ENCODE data around the gene ZNF45. TPM values are rescaled to one million over a fixed set of nuclear protein-coding genes. Genes with fewer than 3 reads are reported as not detected.
"Not testable (repeated sequence)": the region's sequence is repeated elsewhere in the genome, so short reads cannot be mapped to it uniquely, and the experiment has no call there.

The ZNF45 gene
- total and polyA plus RNA-seq, 7 experiments from 2014 or later: 8.4 to 28.5 (median 15.6) TPM

- Mint-ChIP-seq H3K4me3 (no peak overlapping the region), H3K36me3 (peaks cover 8 to 45% (median 32%) of the 10 kb centered on the region in 5 donors), H3K4me1 (no peaks in the 10 kb centered on the region), H3K27me3 (no peaks in the 10 kb centered on the region), H3K27ac (no peak overlapping the region), H3K9me3 (peaks cover 3 to 90% (median 58%) of the 10 kb centered on the region in 11 donors)
- intact Hi-C loops (cut with micrococcal nuclease): no loop called here
- ChIA-PET POLR2A (no interaction called here), CTCF (no interaction called here)
- peaks cover 0 to 67% (median 20%) of the 10 kb centered on the region in 3 experiments for H3K9me3 ChIP-seq (ENCODE audit: control insufficient read depth in 2 of 3, low read length in 3 of 3)
- ATAC-seq (no peak), DNase-seq (no peak)
- no peaks in the 10 kb centered on the region for H3K4me1 ChIP-seq (ENCODE audit: control insufficient read depth in 2 of 2, insufficient read depth in 2 of 2, low read length in 2 of 2)
- H3K36me3 ChIP-seq (ENCODE audit: control insufficient read depth in 2 of 3, insufficient read depth in 3 of 3, low read length in 3 of 3): no peaks in the 10 kb centered on the region
- no peaks in the 10 kb centered on the region for H3K27me3 ChIP-seq (ENCODE audit: control insufficient read depth in 2 of 2, insufficient read depth in 2 of 2, low read length in 2 of 2)
- H3K4me3 ChIP-seq (ENCODE audit: low read length): no peak overlapping the region
- H3K27ac ChIP-seq (ENCODE audit: low read depth, low read length): no peak overlapping the region
Observed at GRCh38 chr19:43872547-43873336, 62.3 kb downstream of the ZNF45 start.

GRCh38 chr19:43866923-43867322 is 68.2 kb downstream of the ZNF45 start:
- CTCF ChIA-PET; H3K4me1 ChIP-seq (ENCODE audit: control insufficient read depth in 2 of 2, insufficient read depth in 2 of 2, low read length in 2 of 2); H3K4me3 ChIP-seq (ENCODE audit: low read length); H3K27me3 ChIP-seq (ENCODE audit: control insufficient read depth in 2 of 2, insufficient read depth in 2 of 2, low read length in 2 of 2); H3K4me1 Mint-ChIP-seq; H3K27me3 Mint-ChIP-seq; H3K27ac Mint-ChIP-seq; ATAC-seq; H3K4me3 Mint-ChIP-seq; H3K27ac ChIP-seq (ENCODE audit: low read depth, low read length); H3K36me3 ChIP-seq (ENCODE audit: control insufficient read depth in 2 of 3, insufficient read depth in 3 of 3, low read length in 3 of 3); intact Hi-C loops (cut with micrococcal nuclease); POLR2A ChIA-PET; DNase-seq: not testable (repeated sequence)
- peaks cover 2 to 77% (median 42%) of the 10 kb centered on the region in 11 donors for H3K9me3 Mint-ChIP-seq
- H3K36me3 Mint-ChIP-seq: peaks cover 0 to 17% (median 5%) of the 10 kb centered on the region in 5 donors
- H3K9me3 ChIP-seq (ENCODE audit: control insufficient read depth in 2 of 3, low read length in 3 of 3): peaks cover 0 to 52% (median 0%) of the 10 kb centered on the region in 3 experiments

Other genes with a start within 250 kb of the ZNF45 start
- gene IRGC, start 219.2 kb downstream of the ZNF45 start, total RNA-seq: not detected
- not detected for gene IRGC, start 219.2 kb downstream of the ZNF45 start, polyA plus RNA-seq
- gene SMG9, start 180.3 kb downstream of the ZNF45 start, total RNA-seq: 10 to 100 TPM; 48.5 to 75.9 (median 53.9) TPM
- gene SMG9, start 180.3 kb downstream of the ZNF45 start, polyA plus RNA-seq: 1 to 10 TPM; 7.9 to 9.8 TPM
- 10 to 100 TPM; 12.8 to 53.4 (median 18.8) TPM for gene KCNN4, start 154.3 kb downstream of the ZNF45 start, total RNA-seq
- gene KCNN4, start 154.3 kb downstream of the ZNF45 start, polyA plus RNA-seq: 10 to 100 TPM in 1 of 2 donors, 1 to 10 TPM in 1; 8.1 to 16.0 TPM
- gene LYPD5, start 132.8 kb downstream of the ZNF45 start, total RNA-seq: under 1 TPM in 4 of 5 experiments, not detected in 1; 0.19 to 0.89 (median 0.61) TPM
- under 1 TPM; 0.28 to 0.34 TPM for gene LYPD5, start 132.8 kb downstream of the ZNF45 start, polyA plus RNA-seq
- gene ZNF283, start 108.0 kb downstream of the ZNF45 start, total RNA-seq: 10 to 100 TPM in 2 of 5 experiments, 1 to 10 TPM in 3; 4.3 to 24.4 (median 7.7) TPM
- 1 to 10 TPM; 2.2 to 3.7 TPM for gene ZNF283, start 108.0 kb downstream of the ZNF45 start, polyA plus RNA-seq
- 1 to 10 TPM in 4 of 5 experiments, under 1 TPM in 1; 0.47 to 4.7 (median 1.9) TPM for gene ZNF404, start 51.3 kb downstream of the ZNF45 start, total RNA-seq
- gene ZNF404, start 51.3 kb downstream of the ZNF45 start, polyA plus RNA-seq: 1 to 10 TPM; 2.1 to 3.9 TPM
- gene ZNF221, start 15.9 kb upstream of the ZNF45 start, total RNA-seq: 1 to 10 TPM in 3 of 5 experiments, under 1 TPM in 2; 0.69 to 2.0 (median 1.7) TPM
- gene ZNF221, start 15.9 kb upstream of the ZNF45 start, polyA plus RNA-seq: 1 to 10 TPM in 1 of 2 donors, under 1 TPM in 1; 0.65 to 1.0 TPM
- 10 to 100 TPM in 2 of 5 experiments, 1 to 10 TPM in 3; 5.2 to 13.3 (median 9.1) TPM for gene ZNF155, start 48.9 kb upstream of the ZNF45 start, total RNA-seq
- gene ZNF155, start 48.9 kb upstream of the ZNF45 start, polyA plus RNA-seq: 1 to 10 TPM in 1 of 2 donors, under 1 TPM in 1; 0.99 to 2.8 TPM
- gene ZNF230, start 67.7 kb upstream of the ZNF45 start, total RNA-seq: 10 to 100 TPM in 2 of 5 experiments, 1 to 10 TPM in 3; 2.7 to 18.1 (median 6.7) TPM
- 1 to 10 TPM; 2.4 to 4.6 TPM for gene ZNF230, start 67.7 kb upstream of the ZNF45 start, polyA plus RNA-seq
- 10 to 100 TPM in 1 of 5 experiments, 1 to 10 TPM in 4; 2.9 to 10.1 (median 4.5) TPM for gene ZNF222, start 90.1 kb upstream of the ZNF45 start, total RNA-seq
- 1 to 10 TPM; 2.1 to 3.6 TPM for gene ZNF222, start 90.1 kb upstream of the ZNF45 start, polyA plus RNA-seq
- 1 to 10 TPM in 4 of 5 experiments, under 1 TPM in 1; 0.15 to 8.7 (median 2.3) TPM for gene ZNF223, start 116.8 kb upstream of the ZNF45 start, total RNA-seq
- 1 to 10 TPM; 1.7 to 4.8 TPM for gene ZNF223, start 116.8 kb upstream of the ZNF45 start, polyA plus RNA-seq
- gene ZNF284, start 136.9 kb upstream of the ZNF45 start, total RNA-seq: 1 to 10 TPM; 1.9 to 4.4 (median 2.4) TPM
- under 1 TPM; 0.54 to 0.61 TPM for gene ZNF284, start 136.9 kb upstream of the ZNF45 start, polyA plus RNA-seq
- 10 to 100 TPM; 35.0 to 82.0 (median 44.2) TPM for gene ZNF224, start 159.1 kb upstream of the ZNF45 start, total RNA-seq
- 10 to 100 TPM; 11.1 to 17.1 TPM for gene ZNF224, start 159.1 kb upstream of the ZNF45 start, polyA plus RNA-seq
- gene ZNF225, start 178.1 kb upstream of the ZNF45 start, total RNA-seq: 10 to 100 TPM in 1 of 5 experiments, 1 to 10 TPM in 3, under 1 TPM in 1; 0.69 to 13.0 (median 5.1) TPM
- gene ZNF225, start 178.1 kb upstream of the ZNF45 start, polyA plus RNA-seq: 1 to 10 TPM; 1.9 to 5.8 TPM
- 10 to 100 TPM in 3 of 5 experiments, 1 to 10 TPM in 2; 2.8 to 25.2 (median 13.4) TPM for gene ZNF234, start 206.3 kb upstream of the ZNF45 start, total RNA-seq
- gene ZNF234, start 206.3 kb upstream of the ZNF45 start, polyA plus RNA-seq: 1 to 10 TPM; 3.7 to 9.5 TPM
- 10 to 100 TPM; 14.0 to 59.9 (median 20.3) TPM for gene ZNF226, start 229.8 kb upstream of the ZNF45 start, total RNA-seq
- 10 to 100 TPM; 26.0 to 28.1 TPM for gene ZNF226, start 229.8 kb upstream of the ZNF45 start, polyA plus RNA-seq